ENCODE measurements around the gene PITPNM3. TPM values are rescaled to one million over a fixed set of nuclear protein-coding genes. Genes with fewer than 3 reads are reported as not detected.

PITPNM3 gene
- total and polyA plus RNA-seq, 2 of the 8 experiments (the other 6 are each of a cell fraction or from before 2014, with no cell fraction given): 1.7 to 3.1 TPM

DNA sequence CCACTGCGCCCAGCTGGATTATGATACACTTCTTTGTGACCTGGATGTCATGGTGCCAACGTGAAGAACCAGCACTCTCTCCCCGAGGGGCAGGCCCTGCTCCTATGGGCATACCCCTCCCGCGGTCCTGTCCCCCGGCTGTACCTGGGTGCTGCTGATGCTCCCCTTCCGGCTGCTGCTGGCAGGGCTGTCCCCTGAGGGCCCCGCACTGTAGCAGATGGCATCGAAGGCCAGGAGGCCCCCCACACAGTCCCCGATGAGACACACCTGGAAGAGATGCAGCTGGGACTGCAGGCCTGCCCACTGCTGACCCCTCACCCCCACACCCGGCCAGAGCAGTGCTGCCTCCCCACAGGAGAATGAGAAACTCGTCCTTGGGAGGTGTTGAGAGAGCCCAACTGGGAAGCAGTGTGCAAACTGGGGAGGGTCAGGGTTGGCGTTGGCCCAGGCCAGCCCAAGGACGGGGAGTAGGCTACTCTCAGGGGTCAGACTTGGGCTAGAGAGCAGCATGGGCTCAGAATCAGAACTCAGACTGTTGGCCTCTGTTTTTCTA is 78.4 kb downstream of the PITPNM3 start (continued):
- TF ChIP-seq RFX5 (IDR thresholded peaks at IDR 0.05; ENCODE audit: borderline replicate concordance, low read depth, low read length) (no peak), KDM4A (IDR thresholded peaks at IDR 0.05; ENCODE audit: low read depth, low read length, severe bottlenecking) (no peak), JUN (IDR thresholded peaks at IDR 0.05; ENCODE audit: low read depth, low read length) (no peak), NRF1 (IDR thresholded peaks at IDR 0.05; ENCODE audit: low read depth, low read length) (no peak)
